ENCODE results near the gene THRA. TPM values are rescaled to one million over a fixed set of nuclear protein-coding genes. Genes with fewer than 3 reads are reported as not detected.

The THRA gene
- total RNA-seq, 3 donors from 2014 or later (not counting 1 experiment from before 2014, with no cell fraction given), result 40.8 to 55.7 (median 42.3) TPM

GRCh38 chr17:40113110-40113906, 50.5 kb downstream of the THRA start:
- intact Hi-C loops (cut with micrococcal nuclease), result loop anchor here (1.0 to 5.0 kb wide), 5 partner anchors 17 to 55 kb away; partner anchors contain the start of genes CASC3 and THRA
- Mint-ChIP-seq H3K27me3 (ENCODE audit: low read depth in 2 of 2) (no peaks in the 10 kb centered on the region), H3K4me3 (peak overlapping the region; percentile 86), H3K9me3 (no peaks in the 10 kb centered on the region), H3K27ac (peak overlapping the region; percentile 98 to 99), H3K36me3 (no peaks in the 10 kb centered on the region), H3K4me1 (peaks cover 46 to 49% of the 10 kb centered on the region in 2 donors)
- Histone ChIP-seq H3K4me3 (ENCODE audit: low read length) (peak overlapping the region; percentile 46), H3K27ac (ENCODE audit: low read length) (peak overlapping the region; percentile 48), H3K9me3 (ENCODE audit: control insufficient read depth, insufficient read depth, low read length) (no peaks in the 10 kb centered on the region), H3K4me1 (ENCODE audit: control insufficient read depth, insufficient read depth, low read length) (peaks cover 52% of the 10 kb centered on the region), H3K36me3 (ENCODE audit: control insufficient read depth, insufficient read depth, low read length) (no peaks in the 10 kb centered on the region), H3K27me3 (ENCODE audit: control insufficient read depth, insufficient read depth, low read length) (no peaks in the 10 kb centered on the region)
- peak; percentile 82 for TF ChIP-seq CTCF (IDR thresholded peaks at IDR 0.05)
- DNase-seq (peak; percentile 86 to 96), ATAC-seq (peak; percentile 81 to 93 (median 88))
- 2% methylated on average over 17 of the region's 17 CpGs for WGBS (ENCODE audit: insufficient coverage)

GRCh38 chr17:40113907-40114245, 51.1 kb downstream of the THRA start:
- H3K27ac ChIP-seq (ENCODE audit: low read length), result peak overlapping the region; percentile 48
- H3K27ac Mint-ChIP-seq, result peak overlapping the region; percentile 98 to 99
- H3K4me1 Mint-ChIP-seq, result peaks cover 43 to 45% of the 10 kb centered on the region in 2 donors
- ATAC-seq (no peak), DNase-seq (no peak)
- H3K4me1 ChIP-seq (ENCODE audit: control insufficient read depth, insufficient read depth, low read length), result peaks cover 47% of the 10 kb centered on the region
- H3K9me3 Mint-ChIP-seq, result no peaks in the 10 kb centered on the region
- intact Hi-C loops (cut with micrococcal nuclease), result loop anchor here (1.0 to 5.0 kb wide), 5 partner anchors 18 to 54 kb away; partner anchors contain the start of genes CASC3 and THRA
- H3K4me3 ChIP-seq (ENCODE audit: low read length), result no peak overlapping the region
- TF ChIP-seq CTCF (IDR thresholded peaks at IDR 0.05), result no peak
- WGBS (ENCODE audit: insufficient coverage), result 74% methylated on average over 5 of the region's 5 CpGs
- H3K36me3 ChIP-seq (ENCODE audit: control insufficient read depth, insufficient read depth, low read length), result no peaks in the 10 kb centered on the region
- no peaks in the 10 kb centered on the region for H3K27me3 Mint-ChIP-seq (ENCODE audit: low read depth in 2 of 2)
- peak overlapping the region; percentile 49 for H3K4me3 Mint-ChIP-seq
- no peaks in the 10 kb centered on the region for H3K9me3 ChIP-seq (ENCODE audit: control insufficient read depth, insufficient read depth, low read length)
- H3K27me3 ChIP-seq (ENCODE audit: control insufficient read depth, insufficient read depth, low read length), result no peaks in the 10 kb centered on the region
- no peaks in the 10 kb centered on the region for H3K36me3 Mint-ChIP-seq

GRCh38 chr17:40115101-40115436, 52.3 kb downstream of the THRA start:
- intact Hi-C loops (cut with micrococcal nuclease), result no loop called here
- Mint-ChIP-seq H3K27ac (no peak overlapping the region), H3K36me3 (no peaks in the 10 kb centered on the region), H3K4me3 (no peak overlapping the region), H3K4me1 (peaks cover 35 to 37% of the 10 kb centered on the region in 2 donors), H3K9me3 (no peaks in the 10 kb centered on the region), H3K27me3 (ENCODE audit: low read depth in 2 of 2) (no peaks in the 10 kb centered on the region)
- ATAC-seq, result no peak
- no peak overlapping the region for H3K4me3 ChIP-seq (ENCODE audit: low read length)
- peaks cover 36% of the 10 kb centered on the region for H3K4me1 ChIP-seq (ENCODE audit: control insufficient read depth, insufficient read depth, low read length)
- H3K9me3 ChIP-seq (ENCODE audit: control insufficient read depth, insufficient read depth, low read length), result no peaks in the 10 kb centered on the region
- no peaks in the 10 kb centered on the region for H3K27me3 ChIP-seq (ENCODE audit: control insufficient read depth, insufficient read depth, low read length)
- no peak for DNase-seq
- WGBS (ENCODE audit: insufficient coverage), result 83% methylated on average over 2 of the region's 2 CpGs
- H3K27ac ChIP-seq (ENCODE audit: low read length), result no peak overlapping the region
- TF ChIP-seq CTCF (IDR thresholded peaks at IDR 0.05), result no peak
- H3K36me3 ChIP-seq (ENCODE audit: control insufficient read depth, insufficient read depth, low read length), result no peaks in the 10 kb centered on the region
